ENCODE results near the gene SLC9A9.

SLC9A9 gene

DNA sequence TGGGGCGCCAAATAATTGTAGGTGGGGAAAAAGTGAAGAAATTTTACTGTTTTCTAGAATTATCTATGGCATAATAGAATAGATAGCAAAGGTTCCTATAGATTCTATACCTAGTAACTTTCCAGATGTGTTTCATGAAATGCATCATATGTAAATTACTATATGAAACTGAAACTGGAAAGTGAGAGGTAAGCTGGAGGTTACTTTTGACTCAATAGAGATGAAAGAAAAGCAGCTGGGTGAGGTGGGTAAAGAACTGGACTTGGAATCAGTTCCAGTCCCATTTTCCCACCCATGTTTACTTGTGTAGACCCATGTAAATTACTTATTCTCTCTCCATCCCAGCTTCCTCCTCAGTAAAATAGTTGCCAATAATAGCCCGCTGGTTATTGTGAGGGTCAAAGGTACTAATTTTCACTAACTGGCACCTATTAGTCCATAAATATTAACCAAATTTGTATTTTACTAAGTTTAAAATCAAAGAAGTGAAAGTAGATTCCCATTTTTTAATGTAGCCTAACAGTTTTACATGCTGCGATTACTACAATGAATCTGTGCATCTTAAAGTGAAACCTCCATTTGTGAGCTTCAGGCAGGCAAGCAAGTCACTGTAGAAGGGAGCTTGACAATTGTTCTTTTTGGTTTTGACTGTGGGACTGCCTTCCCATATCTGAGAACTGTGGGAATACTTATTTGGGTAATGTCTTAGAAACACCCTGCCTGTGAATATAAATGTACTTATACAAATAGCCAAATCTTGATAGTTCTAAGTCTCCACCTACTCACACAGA, 312.1 kb downstream of the SLC9A9 start:
- TF ChIP-seq, protein P1, sequence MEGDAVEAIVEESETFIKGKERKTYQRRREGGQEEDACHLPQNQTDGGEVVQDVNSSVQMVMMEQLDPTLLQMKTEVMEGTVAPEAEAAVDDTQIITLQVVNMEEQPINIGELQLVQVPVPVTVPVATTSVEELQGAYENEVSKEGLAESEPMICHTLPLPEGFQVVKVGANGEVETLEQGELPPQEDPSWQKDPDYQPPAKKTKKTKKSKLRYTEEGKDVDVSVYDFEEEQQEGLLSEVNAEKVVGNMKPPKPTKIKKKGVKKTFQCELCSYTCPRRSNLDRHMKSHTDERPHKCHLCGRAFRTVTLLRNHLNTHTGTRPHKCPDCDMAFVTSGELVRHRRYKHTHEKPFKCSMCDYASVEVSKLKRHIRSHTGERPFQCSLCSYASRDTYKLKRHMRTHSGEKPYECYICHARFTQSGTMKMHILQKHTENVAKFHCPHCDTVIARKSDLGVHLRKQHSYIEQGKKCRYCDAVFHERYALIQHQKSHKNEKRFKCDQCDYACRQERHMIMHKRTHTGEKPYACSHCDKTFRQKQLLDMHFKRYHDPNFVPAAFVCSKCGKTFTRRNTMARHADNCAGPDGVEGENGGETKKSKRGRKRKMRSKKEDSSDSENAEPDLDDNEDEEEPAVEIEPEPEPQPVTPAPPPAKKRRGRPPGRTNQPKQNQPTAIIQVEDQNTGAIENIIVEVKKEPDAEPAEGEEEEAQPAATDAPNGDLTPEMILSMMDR (IDR thresholded peaks at IDR 0.05; ENCODE audit: insufficient read depth, low read depth, low read length, missing control alignments): no peak
- no peak for DNase-seq (ENCODE audit: low read depth)
- no peak overlapping the region for H3K4me3 ChIP-seq (ENCODE audit: low read length)

DNA sequence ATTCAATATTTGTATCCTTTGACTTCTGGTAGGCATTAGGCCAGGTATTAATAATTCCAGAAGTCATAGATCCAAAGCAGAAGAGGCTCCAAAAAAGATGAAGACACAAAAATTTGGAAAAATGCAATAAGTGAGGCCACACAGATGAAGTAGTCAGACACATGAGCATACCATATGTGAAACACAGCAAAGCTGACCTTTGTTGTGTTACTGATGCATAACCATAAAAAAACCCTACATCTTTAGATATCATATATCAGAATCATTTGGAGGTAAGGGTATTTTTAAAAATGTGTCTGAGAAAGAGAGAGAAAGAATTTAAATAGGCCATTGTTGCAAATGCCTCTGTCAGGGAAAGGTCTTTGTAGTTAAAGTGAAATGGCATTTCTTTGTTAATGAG, 314.9 kb downstream of the SLC9A9 start:
- TF ChIP-seq, protein P1 (IDR thresholded peaks at IDR 0.05; ENCODE audit: insufficient read depth, low read depth, low read length, missing control alignments): no peak
- H3K4me3 ChIP-seq (ENCODE audit: low read length): no peak overlapping the region
- DNase-seq (ENCODE audit: low read depth): no peak

GRCh38 chr3:143532091-143532490, 316.2 kb downstream of the SLC9A9 start:
- TF ChIP-seq, protein P1 (IDR thresholded peaks at IDR 0.05; ENCODE audit: insufficient read depth, low read depth, low read length, missing control alignments): no peak
- no peak for DNase-seq (ENCODE audit: low read depth)
- no peak overlapping the region for H3K4me3 ChIP-seq (ENCODE audit: low read length)

DNA sequence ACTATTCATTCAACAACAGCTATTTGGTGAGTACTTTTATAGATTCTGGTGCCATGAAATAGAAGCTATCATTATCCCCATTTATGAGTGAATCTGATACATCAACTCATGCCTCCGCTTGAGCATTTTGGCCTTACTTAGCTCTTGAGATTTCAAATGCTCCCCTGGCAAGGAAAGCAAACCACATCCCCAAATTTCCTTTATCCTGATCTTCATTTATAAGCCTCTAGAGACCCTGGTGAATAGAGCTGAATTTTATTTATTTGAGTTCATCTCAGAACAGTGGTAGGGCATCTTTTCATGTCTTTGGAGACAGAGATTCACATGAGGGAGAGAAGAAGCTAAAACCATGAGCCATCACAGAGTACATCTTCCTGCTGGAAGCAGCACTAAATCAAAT, 317.2 kb downstream of the SLC9A9 start:
- DNase-seq (ENCODE audit: low read depth): no peak
- TF ChIP-seq, protein P1 (IDR thresholded peaks at IDR 0.05; ENCODE audit: insufficient read depth, low read depth, low read length, missing control alignments): no peak
- no peak overlapping the region for H3K4me3 ChIP-seq (ENCODE audit: low read length)

DNA sequence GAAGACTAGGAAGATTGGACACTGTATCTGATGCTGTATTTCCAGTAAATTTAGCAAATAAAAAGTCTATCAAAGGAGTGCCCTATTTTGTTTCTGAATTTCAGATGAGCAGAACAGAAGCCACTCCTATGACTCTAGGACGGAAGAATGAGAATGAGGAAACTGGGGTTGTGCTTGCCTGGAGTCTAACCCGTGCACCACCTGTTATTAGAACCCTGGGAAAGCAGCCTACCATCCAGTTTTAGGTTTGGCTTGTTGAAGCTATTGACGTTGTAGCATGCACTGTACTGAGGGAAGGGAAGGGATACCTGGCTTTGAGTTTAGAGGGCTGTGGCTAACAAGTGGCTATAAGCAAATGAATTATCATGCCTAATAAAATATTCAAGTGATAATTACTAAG, 318.5 kb downstream of the SLC9A9 start:
- TF ChIP-seq, protein P1 (IDR thresholded peaks at IDR 0.05; ENCODE audit: insufficient read depth, low read depth, low read length, missing control alignments): no peak
- no peak overlapping the region for H3K4me3 ChIP-seq (ENCODE audit: low read length)
- no peak for DNase-seq (ENCODE audit: low read depth)

DNA sequence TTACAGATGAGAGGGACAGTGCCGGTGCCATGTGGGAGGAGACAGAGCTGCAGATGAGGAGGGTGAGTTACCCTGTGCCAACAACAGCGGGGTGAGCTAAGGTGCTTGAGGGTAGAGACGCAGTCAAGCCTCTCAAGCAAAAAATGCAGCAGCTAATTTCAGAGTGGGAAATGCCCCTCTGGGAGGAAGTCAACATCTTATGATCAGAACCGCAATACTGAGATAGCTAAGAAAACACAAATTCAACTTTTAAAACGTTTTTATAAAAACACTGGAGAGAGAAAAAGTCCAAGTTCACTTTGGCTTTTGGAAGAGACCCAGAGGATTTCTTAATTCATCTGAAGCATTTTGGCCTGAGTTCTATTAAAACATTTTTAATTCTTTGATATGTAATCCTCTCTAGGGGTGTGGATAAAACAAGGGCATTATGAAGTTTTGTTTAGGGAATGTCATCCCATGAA, 319.2 kb downstream of the SLC9A9 start:
- TF ChIP-seq, protein P1 (IDR thresholded peaks at IDR 0.05; ENCODE audit: insufficient read depth, low read depth, low read length, missing control alignments): no peak
- H3K4me3 ChIP-seq (ENCODE audit: low read length): no peak overlapping the region
- DNase-seq (ENCODE audit: low read depth): no peak

Measured in epithelial cell of esophagus (primary cell).